Measurements from ENCODE around the gene ARL2. TPM values are rescaled to one million over a fixed set of nuclear protein-coding genes. Genes with fewer than 3 reads are reported as not detected.

The ARL2 gene
- total RNA-seq, 1 donor from 2014 or later = 47.6 TPM

DNA sequence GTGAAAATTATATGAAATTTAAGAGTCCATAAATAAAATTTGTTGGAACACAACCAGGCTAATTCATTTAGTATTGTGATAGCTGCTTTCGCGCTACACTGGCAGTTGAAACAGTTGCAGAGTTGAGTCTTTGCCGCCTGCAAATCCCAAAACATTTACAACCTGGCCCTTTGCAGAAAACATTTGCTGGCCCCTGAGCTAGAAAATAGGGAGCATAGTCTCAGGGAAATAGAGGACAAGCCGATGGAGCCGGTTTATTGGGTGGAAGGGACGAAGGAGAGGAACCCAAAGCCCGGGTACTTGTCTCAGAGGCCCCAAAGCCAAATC is 26.5 kb downstream of the ARL2 start:
- H3K4me3 Mint-ChIP-seq (ENCODE audit: unreplicated experiment) = peak overlapping the region; percentile 90
- Histone ChIP-seq H3K9me3 (ENCODE audit: insufficient read depth, low read depth, low read length) (no peaks in the 10 kb centered on the region), H3K4me2 (ENCODE audit: low read length) (peak overlapping the region; percentile 95), H4K20me1 (ENCODE audit: insufficient read depth, low read length) (peaks cover 16% of the 10 kb centered on the region), H2AFZ (ENCODE audit: low read depth, low read length) (peak overlapping the region; percentile 92), H3K79me2 (ENCODE audit: insufficient read depth, low read length) (peaks cover 12% of the 10 kb centered on the region), H3K4me1 (ENCODE audit: insufficient read depth, low read length) (peaks cover 3% of the 10 kb centered on the region), H3K36me3 (ENCODE audit: insufficient read depth, low read length) (peaks cover 4% of the 10 kb centered on the region), H3K4me3 (ENCODE audit: insufficient read depth, low read depth, low read length) (peak overlapping the region; percentile 75), H3K27ac (ENCODE audit: low read depth, low read length) (peak overlapping the region; percentile 78), H3K9ac (ENCODE audit: low read length) (peak overlapping the region; percentile 82), H3K27me3 (ENCODE audit: insufficient read depth, low read length) (no peaks in the 10 kb centered on the region)
- H3K27ac Mint-ChIP-seq (ENCODE audit: unreplicated experiment) = no peak overlapping the region
- H3K36me3 Mint-ChIP-seq (ENCODE audit: low read depth, unreplicated experiment) = peaks cover 3% of the 10 kb centered on the region
- no peaks in the 10 kb centered on the region for H3K9me3 Mint-ChIP-seq (ENCODE audit: unreplicated experiment)
- peaks cover 4% of the 10 kb centered on the region for H3K4me1 Mint-ChIP-seq (ENCODE audit: low read depth, unreplicated experiment)
- no peak for DNase-seq (ENCODE audit: low read depth)
- FAIRE-seq = no peak
- TF ChIP-seq EZH2 (IDR thresholded peaks at IDR 0.05; ENCODE audit: insufficient read depth, low read length) = no peak
- TF ChIP-seq, protein P1, sequence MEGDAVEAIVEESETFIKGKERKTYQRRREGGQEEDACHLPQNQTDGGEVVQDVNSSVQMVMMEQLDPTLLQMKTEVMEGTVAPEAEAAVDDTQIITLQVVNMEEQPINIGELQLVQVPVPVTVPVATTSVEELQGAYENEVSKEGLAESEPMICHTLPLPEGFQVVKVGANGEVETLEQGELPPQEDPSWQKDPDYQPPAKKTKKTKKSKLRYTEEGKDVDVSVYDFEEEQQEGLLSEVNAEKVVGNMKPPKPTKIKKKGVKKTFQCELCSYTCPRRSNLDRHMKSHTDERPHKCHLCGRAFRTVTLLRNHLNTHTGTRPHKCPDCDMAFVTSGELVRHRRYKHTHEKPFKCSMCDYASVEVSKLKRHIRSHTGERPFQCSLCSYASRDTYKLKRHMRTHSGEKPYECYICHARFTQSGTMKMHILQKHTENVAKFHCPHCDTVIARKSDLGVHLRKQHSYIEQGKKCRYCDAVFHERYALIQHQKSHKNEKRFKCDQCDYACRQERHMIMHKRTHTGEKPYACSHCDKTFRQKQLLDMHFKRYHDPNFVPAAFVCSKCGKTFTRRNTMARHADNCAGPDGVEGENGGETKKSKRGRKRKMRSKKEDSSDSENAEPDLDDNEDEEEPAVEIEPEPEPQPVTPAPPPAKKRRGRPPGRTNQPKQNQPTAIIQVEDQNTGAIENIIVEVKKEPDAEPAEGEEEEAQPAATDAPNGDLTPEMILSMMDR (IDR thresholded peaks at IDR 0.05; ENCODE audit: insufficient read depth, low read depth, low read length) = no peak
- no peaks in the 10 kb centered on the region for H3K27me3 Mint-ChIP-seq (ENCODE audit: low read depth, unreplicated experiment)

- peaks cover 16% of the 10 kb centered on the region for H4K20me1 ChIP-seq (ENCODE audit: insufficient read depth, low read length)
- H3K9me3 Mint-ChIP-seq (ENCODE audit: unreplicated experiment) = no peaks in the 10 kb centered on the region
- peaks cover 4% of the 10 kb centered on the region for H3K4me1 Mint-ChIP-seq (ENCODE audit: low read depth, unreplicated experiment)
- H3K27ac Mint-ChIP-seq (ENCODE audit: unreplicated experiment) = peak within 1 kb of the TSS; percentile 62
- DNase-seq (ENCODE audit: low read depth) (peak; percentile 89), FAIRE-seq (no peak)
- TF ChIP-seq EZH2 (IDR thresholded peaks at IDR 0.05; ENCODE audit: insufficient read depth, low read length) = no peak
- TF ChIP-seq, protein P1 (IDR thresholded peaks at IDR 0.05; ENCODE audit: insufficient read depth, low read depth, low read length) = no peak
- H3K4me1 ChIP-seq (ENCODE audit: insufficient read depth, low read length) = peaks cover 3% of the 10 kb centered on the region
- H3K27me3 Mint-ChIP-seq (ENCODE audit: low read depth, unreplicated experiment) = no peaks in the 10 kb centered on the region
- H3K4me3 ChIP-seq (ENCODE audit: insufficient read depth, low read depth, low read length) = peak within 1 kb of the TSS; percentile 75
- H3K4me3 Mint-ChIP-seq (ENCODE audit: unreplicated experiment) = peak within 1 kb of the TSS; percentile 93
- peaks cover 12% of the 10 kb centered on the region for H3K79me2 ChIP-seq (ENCODE audit: insufficient read depth, low read length)
- peaks cover 3% of the 10 kb centered on the region for H3K36me3 Mint-ChIP-seq (ENCODE audit: low read depth, unreplicated experiment)
- peak within 1 kb of the TSS; percentile 95 for H3K4me2 ChIP-seq (ENCODE audit: low read length)
- peak within 1 kb of the TSS; percentile 82 for H3K9ac ChIP-seq (ENCODE audit: low read length)
- H3K27ac ChIP-seq (ENCODE audit: low read depth, low read length) = peak within 1 kb of the TSS; percentile 78
- H2AFZ ChIP-seq (ENCODE audit: low read depth, low read length) = peak within 1 kb of the TSS; percentile 92
- H3K27me3 ChIP-seq (ENCODE audit: insufficient read depth, low read length) = no peaks in the 10 kb centered on the region
- H3K9me3 ChIP-seq (ENCODE audit: insufficient read depth, low read depth, low read length) = no peaks in the 10 kb centered on the region
- H3K36me3 ChIP-seq (ENCODE audit: insufficient read depth, low read length) = peaks cover 4% of the 10 kb centered on the region
These were observed 27.1 kb downstream of the ARL2 start, which contains the start of gene SAC3D1 for GRCh38 chr11:65040847-65041622. Gene SAC3D1 (plus strand): TSS chr11:65041210. CDS start chr11:65041293, 83 bp downstream.

DNA sequence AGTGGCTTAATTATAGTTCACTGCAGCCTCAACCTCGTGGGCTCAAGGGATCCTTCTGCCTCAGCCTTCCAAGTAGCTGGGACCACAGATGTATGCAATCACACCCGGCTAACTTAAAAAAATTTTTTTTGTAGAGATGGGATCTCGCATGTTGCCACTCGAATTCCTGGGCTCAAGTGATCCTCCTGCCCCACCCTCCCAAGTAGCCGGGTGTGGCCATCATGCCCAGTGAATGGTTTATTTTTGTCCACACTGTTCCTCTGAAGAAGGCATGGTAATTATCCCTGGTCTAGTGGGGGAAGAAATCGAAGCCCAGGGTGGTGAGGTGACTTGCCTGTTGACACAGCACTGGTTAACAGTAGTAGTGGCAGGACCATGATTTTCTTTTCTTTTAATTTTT is 28.9 kb downstream of the ARL2 start:
- Mint-ChIP-seq H3K4me3 (ENCODE audit: unreplicated experiment) (peak overlapping the region; percentile 93), H3K36me3 (ENCODE audit: low read depth, unreplicated experiment) (peaks cover 13% of the 10 kb centered on the region), H3K4me1 (ENCODE audit: low read depth, unreplicated experiment) (peaks cover 4% of the 10 kb centered on the region), H3K27ac (ENCODE audit: unreplicated experiment) (peak overlapping the region; percentile 41), H3K9me3 (ENCODE audit: unreplicated experiment) (no peaks in the 10 kb centered on the region), H3K27me3 (ENCODE audit: low read depth, unreplicated experiment) (peaks cover 2% of the 10 kb centered on the region)
- Histone ChIP-seq H3K9me3 (ENCODE audit: insufficient read depth, low read depth, low read length) (no peaks in the 10 kb centered on the region), H3K36me3 (ENCODE audit: insufficient read depth, low read length) (peaks cover 4% of the 10 kb centered on the region), H4K20me1 (ENCODE audit: insufficient read depth, low read length) (peaks cover 16% of the 10 kb centered on the region), H3K4me1 (ENCODE audit: insufficient read depth, low read length) (peaks cover 3% of the 10 kb centered on the region), H3K9ac (ENCODE audit: low read length) (no peak overlapping the region), H2AFZ (ENCODE audit: low read depth, low read length) (no peak overlapping the region), H3K4me2 (ENCODE audit: low read length) (peak overlapping the region; percentile 50), H3K4me3 (ENCODE audit: insufficient read depth, low read depth, low read length) (no peak overlapping the region), H3K27me3 (ENCODE audit: insufficient read depth, low read length) (no peaks in the 10 kb centered on the region), H3K79me2 (ENCODE audit: insufficient read depth, low read length) (peaks cover 12% of the 10 kb centered on the region), H3K27ac (ENCODE audit: low read depth, low read length) (no peak overlapping the region)
- FAIRE-seq = no peak
- DNase-seq (ENCODE audit: low read depth) = no peak
- TF ChIP-seq, protein P1 (IDR thresholded peaks at IDR 0.05; ENCODE audit: insufficient read depth, low read depth, low read length) = no peak
- no peak for TF ChIP-seq EZH2 (IDR thresholded peaks at IDR 0.05; ENCODE audit: insufficient read depth, low read length)

Measured in astrocyte (in vitro differentiated cells and primary cell).